GM20000 (cell line): ENCODE data around the gene ELMOD3.

ENCODE experiments used
- DNase-seq: peaks from one replicate; pipeline ENCODE4 v3.0.0; 2012; ENCODE audit warnings: low spot score
- CTCF ChIP-seq: IDR thresholded peaks from 2 replicates; pipeline ENCODE4 v1.5.1; 2012; ENCODE audit warnings: mild to moderate bottlenecking, control low read depth; ENCODE audit errors: extremely low read depth, missing control alignments

ELMOD3 gene

DNA sequence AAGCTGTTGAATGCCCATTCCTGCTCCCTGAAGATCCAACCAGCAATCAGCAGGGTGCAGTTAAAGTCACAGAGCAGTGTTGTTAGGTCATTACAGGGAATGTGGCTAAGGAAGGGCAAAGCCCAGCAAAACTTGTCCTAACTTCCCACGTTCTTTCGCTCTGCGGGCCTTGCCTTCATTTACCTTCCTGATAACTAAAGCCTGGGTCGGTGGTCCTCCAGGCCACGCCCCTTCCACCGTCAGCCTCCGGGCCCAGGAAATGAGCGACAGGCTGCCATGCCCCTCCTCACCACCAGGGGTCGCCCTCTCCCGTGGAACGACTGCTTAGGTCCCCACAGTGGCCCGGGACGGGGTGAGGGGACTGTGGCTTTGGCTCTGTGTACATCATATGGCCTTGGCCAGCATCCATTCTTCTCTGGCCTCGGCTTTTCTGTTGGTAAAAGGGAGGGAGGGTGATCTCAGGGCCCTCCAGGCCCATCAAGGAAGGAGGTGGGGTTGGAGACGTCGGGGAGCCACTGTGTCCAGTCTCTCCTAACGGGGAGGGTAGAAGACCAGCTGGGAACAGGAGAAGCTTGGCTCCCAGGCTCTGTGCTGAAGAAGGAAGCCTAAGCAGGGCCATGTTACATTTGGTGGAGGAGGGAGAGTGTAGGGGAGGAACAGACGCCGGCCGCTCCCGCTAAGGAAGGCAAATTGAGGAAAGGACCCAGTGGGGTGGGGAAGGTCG is 66.1 kb downstream of the ELMOD3 start:
- DNase-seq = peak; percentile 88
- TF ChIP-seq CTCF = peak; percentile 100

DNA sequence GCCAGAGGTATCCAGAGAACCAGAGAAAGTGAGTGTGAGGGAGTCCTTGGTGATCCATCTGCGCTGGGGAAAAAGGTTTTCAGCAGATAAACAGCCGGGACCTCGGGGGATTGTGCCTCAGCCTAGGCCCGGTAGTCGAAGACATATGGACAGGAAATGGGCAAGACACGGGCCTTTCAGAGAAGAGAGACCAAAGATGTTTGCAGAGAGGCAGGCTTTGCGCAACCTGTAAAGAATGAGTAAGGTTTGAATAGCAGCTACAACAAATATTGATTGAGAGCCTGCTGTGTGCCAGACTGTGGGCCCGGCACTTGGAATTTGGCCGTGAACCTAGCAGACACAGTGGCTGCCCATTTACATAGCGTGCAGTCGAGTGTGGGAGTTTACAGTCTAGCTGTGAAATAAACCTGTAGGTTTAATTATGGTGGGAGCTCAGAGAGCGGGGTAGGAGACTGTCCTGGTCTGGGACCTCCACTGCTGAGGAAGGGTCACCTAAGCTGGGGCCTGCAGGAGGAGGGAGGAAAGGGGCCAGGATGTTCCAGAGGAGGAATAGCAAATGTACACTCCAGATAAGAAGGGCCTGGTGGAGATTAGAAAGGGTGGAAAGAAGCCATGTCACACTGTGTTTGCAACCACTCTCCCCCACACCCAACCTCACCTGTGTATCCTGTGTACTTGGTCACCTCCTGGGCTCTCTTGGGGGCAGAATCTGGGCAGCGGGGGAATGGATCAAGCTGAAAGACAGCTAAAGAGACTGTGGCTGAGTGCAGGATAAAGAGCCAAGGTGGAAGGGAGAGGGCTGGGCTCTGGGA is 66.9 kb downstream of the ELMOD3 start:
- no peak for DNase-seq
- no peak for TF ChIP-seq CTCF

DNA sequence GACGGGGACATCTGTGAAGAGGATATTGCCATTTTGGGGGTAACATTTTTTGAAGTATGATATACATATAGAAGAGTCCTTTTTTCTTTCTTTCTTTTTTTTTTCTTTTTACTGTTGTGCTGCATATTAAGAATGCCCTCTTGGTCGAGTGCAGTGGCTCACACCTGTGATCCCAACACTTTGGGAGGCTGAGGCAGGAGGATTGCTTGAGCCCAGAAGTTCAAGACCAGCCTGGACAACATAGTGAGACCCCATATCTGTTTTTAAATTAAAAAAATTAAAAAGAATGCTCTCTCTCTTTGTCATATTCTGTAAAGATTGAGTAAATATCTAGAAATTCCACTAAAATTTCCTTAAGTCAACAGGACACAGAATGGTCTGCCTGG is 67.5 kb downstream of the ELMOD3 start:
- TF ChIP-seq CTCF = no peak
- DNase-seq = no peak

DNA sequence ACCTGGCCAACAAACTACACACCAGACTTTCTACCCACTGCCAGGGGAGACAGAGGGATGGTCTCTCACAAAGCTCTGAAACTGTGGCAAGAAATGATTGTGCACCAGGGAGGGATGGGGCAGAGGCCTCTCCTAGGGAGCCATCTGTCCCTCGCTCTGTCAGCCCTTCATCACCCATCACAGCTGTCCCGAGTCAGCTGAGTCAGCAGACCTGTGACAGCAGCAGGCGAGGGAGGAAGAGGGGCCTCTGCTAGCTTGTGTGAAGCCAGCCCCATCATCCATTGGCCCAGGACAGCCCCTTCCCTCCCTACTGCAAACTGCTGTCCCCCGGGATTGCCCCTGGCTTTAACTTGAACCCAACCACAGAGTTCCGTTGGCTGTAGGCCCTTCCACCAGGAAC is 69.0 kb downstream of the ELMOD3 start:
- DNase-seq = no peak
- TF ChIP-seq CTCF = no peak

- TF ChIP-seq CTCF = no peak
- no peak for DNase-seq
Observed at GRCh38 chr2:85425588-85425987, 71.0 kb downstream of the ELMOD3 start.

GRCh38 chr2:85427300-85427835 is 72.8 kb downstream of the ELMOD3 start:
- no peak for DNase-seq
- no peak for TF ChIP-seq CTCF

GRCh38 chr2:85428343-85428881 is 73.8 kb downstream of the ELMOD3 start:
- DNase-seq = no peak
- no peak for TF ChIP-seq CTCF
